Activated T-cell treated with anti-CD3 and anti-CD28 coated beads, Interleukin-2, amount 50 U/mL, for 1 hour (primary cell): ENCODE measurements around the gene DHRSX.
"Not testable (repeated sequence)": the region's sequence is repeated elsewhere in the genome, so short reads cannot be mapped to it uniquely, and the experiment has no call there.

ENCODE experiments used
- DNase-seq: peaks from one replicate; pipeline ENCODE4 v3.0.0-alpha.2; 2020

DHRSX gene

DNA sequence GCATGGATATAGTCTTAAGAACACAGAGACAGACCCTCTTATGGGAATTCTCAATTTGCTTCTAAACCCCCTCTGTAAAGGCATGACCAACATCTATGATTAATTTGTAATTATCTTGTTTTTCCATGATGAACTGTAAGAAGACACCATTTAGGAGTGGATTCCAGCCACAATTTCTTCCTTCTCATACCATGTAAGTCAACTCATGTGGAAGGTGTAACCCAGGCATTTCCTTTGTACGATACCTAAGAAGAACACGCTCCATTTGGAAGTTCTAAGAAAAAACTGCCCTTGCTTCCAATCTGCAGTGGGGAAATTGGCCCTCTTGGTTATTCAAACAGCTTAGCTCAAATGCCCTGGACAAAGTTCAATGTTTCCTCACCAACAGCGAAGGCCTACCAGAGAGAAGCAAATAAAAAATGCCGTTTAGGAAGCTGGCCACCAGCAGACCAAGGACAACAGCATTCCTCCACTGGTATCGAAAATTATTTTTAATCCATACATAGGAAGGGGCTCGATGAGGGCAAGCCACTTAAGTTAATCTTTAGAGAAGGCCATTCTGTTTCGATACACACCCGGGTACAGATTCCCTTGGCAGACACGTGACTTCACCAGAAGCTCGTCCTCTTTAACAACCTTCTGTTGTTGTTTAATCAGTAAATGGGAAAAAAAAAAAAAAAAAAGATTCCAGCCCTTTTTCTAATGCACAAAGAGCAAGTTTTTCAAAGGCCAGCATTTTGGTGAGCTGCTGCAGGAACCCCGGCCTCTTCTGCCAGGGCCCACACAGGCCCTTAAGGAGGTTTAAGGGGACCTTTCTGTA lies 2.6 kb downstream of the DHRSX start:
- DNase-seq: no peak

DNA sequence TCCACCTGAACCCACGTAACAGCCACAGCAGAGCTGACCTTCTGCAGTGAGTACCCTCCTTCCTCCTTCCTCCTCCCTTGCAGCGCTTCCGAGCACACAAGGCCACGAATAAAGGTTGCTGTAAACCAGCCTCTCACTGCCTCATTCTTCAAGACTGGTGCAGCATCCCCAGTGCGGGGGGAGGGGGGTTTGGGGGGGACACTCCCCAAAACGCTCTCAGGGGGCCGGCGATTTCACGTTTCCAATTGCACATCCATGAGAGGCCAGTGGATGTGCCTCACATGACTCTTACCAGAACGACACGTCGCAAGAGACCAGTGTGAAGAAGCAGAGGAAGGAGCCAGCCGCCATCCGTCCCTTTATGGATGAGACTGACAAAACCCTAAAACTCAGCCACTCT lies 5.2 kb downstream of the DHRSX start:
- DNase-seq: no peak

- DNase-seq: no peak
Observed at GRCh38 chrX:2492531-2493218, 8.1 kb downstream of the DHRSX start.

DNA sequence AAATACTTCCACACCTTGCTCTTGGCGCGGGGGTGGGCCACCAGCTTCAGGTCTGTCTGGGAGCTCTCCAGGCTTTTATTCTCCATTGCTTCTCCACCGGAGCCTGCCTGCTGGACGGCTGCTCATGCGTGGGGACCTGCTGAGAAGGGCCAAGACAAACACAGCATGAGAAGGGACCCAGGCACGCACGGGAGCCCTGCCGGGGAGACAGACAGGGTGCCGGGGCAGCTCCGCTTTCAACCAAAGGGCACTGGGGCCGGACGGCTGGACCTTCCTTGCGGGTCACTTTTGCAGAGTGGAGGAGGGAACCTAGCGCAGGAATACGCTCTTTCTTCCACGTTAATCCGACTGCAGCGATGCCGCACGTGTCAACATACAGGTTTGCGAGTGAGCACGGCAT lies 10.1 kb downstream of the DHRSX start:
- no peak for DNase-seq

DNA sequence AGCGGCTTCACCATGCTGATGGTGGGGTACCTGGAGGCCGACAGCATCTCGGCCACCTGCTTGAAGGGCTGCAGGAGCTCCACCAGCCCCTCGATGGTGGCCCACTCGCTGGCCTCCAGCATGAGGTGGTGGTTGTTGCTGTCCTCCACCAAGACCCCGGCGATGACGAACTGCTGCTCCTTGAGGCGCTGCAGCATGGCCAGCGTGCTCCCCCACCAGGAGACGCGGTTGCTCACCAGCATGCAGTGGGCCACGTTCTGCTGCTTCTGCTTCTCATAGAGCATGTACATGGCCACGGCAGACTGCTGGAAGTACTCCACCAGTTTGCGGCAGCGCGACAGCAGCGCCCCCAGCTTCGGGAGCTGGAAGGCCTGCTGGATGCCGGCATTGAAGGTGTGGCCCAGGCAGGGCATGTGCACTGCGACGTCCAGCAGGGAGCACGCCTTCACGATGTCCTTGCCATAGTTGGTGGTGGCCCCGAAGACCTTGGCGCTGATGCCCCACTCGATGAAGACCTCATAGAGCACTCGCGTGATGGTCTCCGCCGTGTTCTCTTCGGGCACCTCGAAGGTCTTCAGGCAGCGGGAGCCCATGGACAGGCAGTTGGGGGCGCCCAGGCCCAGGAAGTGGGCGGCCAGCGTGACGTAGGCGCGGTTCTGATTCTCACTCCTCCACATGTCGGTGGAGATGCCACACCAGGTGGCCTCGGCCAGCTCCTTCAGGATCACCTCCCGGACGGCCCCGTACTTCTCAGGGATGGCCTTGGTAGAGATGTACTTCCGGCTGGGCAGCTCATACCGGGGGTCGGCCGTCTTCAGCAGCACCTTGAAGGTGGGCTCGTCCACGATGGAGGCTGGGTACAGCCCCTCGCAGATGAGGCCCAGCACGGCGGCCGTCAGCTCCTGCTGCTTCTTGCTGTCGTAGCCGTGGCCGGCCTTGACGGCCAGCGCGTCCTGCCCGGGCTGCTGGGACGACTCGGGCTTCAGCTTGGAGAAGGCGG lies 11.0 kb downstream of the DHRSX start:
- no peak for DNase-seq

DNA sequence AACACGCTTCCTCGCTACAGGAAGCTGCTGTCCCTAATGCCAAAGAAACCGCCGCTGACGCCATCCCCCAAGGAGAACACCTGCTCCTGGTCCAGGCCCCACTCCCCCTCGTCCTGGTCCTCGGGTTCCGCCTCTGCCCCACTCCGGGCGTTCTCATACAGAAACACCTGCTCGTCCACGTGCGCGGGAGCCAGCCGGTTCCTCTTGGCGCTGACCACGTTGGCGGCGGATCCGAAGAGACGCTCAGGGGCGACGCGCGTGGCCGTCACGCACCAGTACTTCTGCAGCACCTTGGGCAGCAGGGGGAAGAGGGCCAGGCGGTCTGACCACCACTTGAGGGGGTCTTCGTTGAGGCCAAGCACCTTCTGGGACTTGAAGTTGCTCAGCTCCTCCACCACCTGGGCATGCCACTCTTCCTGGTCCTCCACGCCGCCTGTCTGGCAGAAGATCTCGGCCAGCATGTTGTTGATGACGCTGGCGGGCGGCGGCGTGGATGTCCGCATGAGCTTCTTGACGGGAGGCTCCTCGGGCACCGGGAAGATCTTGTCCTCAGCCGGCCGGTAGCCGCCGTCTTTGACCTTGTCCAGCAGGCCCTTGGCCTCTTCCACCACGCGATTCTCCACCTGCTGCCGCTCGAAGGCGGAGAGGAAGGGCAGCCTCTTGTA lies 12.0 kb downstream of the DHRSX start:
- DNase-seq: no peak

GRCh38 chrX:2487366-2487765 lies 13.4 kb downstream of the DHRSX start:
- DNase-seq: no peak

DNA sequence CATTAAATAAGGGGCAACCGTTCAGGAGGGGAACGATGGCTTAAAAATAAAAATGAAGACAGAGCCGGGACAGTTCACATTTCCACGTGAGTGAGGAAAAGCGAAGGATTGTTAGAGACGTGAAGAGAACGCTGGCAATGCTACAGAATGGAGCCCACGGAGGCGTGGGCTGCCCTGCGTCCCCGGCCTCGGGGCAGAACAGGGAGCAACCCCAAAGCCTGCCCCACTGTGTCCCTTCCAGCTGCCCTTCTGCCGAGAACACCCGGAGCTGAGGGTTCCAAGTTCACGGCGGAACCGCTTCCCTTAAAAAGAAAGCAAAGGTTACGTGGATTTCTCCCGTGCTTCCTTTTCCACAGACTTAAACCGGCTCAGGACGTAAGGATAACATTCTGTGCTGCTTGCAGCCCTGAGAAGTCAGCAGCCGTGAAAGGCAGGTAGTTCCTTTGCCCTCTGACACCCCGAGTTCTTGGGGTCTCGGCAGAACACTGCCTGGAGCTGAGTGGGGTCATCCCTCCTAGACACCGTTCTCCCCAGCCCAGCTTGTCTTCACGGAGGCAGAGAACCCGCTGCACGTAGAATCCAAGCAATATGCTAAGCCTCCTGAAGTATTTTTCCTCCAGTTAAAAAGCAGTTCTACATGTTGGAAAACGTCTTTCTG lies 14.2 kb downstream of the DHRSX start:
- no peak for DNase-seq

DNA sequence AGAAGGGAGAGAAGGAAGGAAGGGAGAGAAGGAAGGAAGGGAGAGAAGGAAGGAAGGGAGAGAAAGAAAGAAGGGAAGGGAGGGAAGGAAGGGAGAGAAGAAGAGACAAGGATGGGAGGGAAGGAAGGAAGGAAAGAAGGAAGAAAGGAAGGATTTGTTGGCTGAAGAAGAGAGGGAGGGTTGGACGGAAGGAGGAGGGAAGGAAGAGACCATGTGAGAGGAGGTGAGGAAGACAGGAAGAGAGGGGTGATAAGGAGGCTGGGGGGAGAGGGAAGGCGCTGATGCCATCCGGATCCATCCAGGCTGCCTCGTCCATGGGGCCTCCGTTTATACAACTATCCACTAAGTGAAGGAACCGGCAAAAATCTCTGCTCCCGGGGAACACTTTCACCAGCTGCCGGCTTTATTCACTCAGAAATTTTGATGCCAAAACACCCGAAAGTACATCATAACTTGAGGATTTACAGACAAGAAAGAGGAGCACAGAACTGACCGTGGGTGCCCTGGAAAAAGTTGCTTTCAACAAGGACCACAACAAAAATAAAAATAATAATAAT lies 14.9 kb downstream of the DHRSX start:
- no peak for DNase-seq

DNA sequence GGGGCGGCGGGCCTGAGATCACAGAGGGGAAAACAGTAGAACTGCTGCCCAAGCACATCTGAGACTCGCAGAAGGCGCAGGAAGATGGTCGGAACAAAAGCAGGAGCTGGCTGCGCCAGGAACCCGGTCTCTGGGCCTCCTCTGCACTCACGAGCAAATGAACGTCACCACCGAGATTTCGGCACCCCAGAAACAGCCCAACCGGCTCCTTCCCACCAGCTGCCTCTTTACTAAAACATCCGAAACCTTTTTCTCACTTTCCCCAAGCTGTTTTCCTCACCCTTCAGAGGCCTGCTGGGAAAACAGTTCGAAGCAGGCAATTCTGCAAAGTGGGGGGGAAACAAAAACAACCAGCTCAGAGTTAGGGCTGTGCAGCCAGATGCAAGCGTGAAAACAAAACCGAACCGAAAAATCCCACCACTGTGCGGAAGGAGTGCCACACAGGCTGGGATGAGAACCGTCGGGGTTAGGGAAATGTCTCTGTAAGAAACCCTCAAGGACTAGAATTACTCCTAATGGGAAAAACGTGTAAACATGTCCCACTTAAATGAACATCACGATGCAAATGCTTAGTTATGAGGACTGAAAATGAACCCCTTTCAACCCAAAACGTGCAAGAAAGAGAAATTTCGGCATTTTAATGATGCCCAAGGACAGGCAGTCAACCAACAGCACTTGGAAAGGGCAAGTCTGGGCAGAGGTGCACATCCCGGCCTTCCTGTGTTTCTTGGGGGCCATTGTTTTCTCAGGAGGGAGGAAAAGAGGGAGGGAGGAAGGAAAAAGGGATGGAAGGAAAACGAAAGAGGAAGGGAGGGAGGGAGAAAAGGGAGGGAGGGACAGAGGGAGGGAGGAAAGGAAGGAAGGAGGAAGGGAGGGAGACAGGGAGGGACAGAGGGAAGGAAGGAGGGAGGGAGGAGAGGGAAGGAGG lies 15.8 kb downstream of the DHRSX start:
- no peak for DNase-seq

GRCh38 chrX:2484256-2484655 lies 16.5 kb downstream of the DHRSX start:
- DNase-seq: no peak

- DNase-seq: no peak
Observed at GRCh38 chrX:2483398-2484060, 17.2 kb downstream of the DHRSX start.

GRCh38 chrX:2481597-2481996 lies 19.2 kb downstream of the DHRSX start:
- DNase-seq: not testable (repeated sequence)

DNA sequence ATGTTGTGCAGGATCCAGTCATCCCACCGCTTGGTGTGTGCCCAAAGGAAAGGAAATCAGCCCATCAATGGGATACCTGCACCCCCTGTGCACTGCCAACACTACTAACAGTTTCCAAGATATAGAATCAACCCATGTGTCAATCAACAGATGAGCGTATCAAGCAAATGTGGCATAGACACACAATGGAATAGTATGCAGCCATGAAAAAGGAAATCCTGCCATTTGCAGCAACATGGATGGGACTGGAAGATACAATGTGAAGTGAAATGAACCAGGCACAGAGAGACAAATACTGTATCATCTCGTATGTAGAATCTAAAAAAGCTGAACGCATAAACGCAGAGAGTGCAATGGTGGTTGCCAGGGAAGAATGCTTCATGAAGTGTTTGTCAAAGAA lies 20.8 kb downstream of the DHRSX start:
- DNase-seq: not testable (repeated sequence)

GRCh38 chrX:2479420-2479780 lies 21.4 kb downstream of the DHRSX start:
- DNase-seq: no peak

- DNase-seq: no peak
Observed at GRCh38 chrX:2478546-2479419, 22.0 kb downstream of the DHRSX start.

- not testable (repeated sequence) for DNase-seq
Observed at GRCh38 chrX:2477313-2477712, 23.5 kb downstream of the DHRSX start.

GRCh38 chrX:2474963-2475726 lies 25.6 kb downstream of the DHRSX start:
- DNase-seq: no peak
